IPS-NIHi7 (cell line): ENCODE results near the gene ARL5C.
"Not testable (repeated sequence)": the region's sequence is repeated elsewhere in the genome, so short reads cannot be mapped to it uniquely, and the experiment has no call there.

Experiments
- DNase-seq: peaks from one replicate; pipeline ENCODE4 v3.0.0; 2012; ENCODE audit warnings: mixed read lengths; ENCODE audit errors: extremely low spot score

ARL5C gene

DNA sequence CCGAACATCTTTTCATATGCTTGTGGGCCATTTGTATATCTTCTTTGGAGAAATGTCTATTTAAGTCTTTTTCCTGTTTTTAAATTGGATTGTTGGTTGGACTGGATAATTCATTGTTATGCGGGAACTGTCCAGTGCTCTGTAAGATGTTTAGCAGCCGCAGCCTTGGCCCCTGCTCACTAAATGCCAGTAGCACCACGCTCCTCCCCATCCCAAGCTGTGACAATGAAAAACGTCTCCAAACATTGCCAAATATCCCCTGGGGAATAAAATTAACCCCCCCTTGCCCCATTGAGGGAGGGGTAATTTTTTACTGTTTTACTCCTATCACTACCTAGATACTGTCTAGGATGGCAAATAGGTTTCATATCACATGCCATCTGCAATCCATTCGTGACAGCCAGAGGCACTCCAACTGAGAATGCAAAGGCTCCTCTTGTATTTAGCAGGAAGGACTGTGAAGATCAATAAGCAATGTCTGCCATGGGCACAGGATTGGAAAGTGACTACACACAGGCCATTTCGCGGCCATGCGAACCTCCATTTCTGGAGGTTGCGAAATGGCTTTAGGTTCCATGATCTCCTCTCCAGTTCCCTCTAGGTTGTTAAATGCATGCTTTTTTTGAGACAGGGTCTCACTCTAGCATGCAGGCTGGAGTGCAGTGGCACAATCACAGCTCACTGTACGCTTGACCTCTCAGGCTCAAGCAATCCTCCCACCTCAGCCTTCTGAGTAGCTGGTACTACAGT lies 23.9 kb downstream of the ARL5C start:
- no peak for DNase-seq

DNA sequence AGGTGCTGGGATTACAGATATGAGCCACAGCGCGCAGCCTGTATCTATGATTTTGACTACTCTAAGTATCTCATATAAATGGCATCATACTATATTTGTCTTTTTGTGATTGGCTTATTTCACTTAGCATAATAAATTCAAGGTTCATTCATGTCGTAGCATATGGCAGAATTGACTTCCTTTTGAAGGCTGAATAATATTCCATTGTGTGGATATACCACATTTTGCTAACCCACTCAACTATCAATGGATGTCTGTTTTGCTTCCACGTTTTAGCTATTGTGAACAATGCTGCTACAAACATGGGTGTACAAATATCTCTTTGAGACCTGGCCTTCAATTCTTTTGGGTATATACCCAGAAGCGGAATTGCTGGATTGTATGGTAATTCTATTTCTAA lies 24.7 kb downstream of the ARL5C start:
- DNase-seq = no peak

DNA sequence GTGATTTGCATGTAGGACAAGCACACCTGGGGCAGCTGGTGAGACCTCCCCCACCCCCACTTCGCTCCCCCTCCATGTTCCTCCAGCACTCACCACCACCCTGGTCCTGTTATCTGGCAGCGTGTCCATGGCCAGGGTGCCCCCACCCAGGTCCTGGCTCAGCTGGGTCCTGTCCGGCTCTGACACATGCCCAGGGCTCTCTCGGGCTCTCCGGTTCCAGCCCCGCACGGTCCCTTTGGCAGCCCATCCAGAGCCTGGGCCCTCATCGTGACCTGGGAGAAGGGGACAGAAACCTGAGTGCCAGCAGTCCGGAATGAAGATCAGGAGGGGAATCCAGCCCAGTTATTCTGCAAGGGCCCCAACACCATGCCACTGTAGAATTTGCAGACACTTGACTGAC lies 26.4 kb downstream of the ARL5C start:
- no peak for DNase-seq

DNA sequence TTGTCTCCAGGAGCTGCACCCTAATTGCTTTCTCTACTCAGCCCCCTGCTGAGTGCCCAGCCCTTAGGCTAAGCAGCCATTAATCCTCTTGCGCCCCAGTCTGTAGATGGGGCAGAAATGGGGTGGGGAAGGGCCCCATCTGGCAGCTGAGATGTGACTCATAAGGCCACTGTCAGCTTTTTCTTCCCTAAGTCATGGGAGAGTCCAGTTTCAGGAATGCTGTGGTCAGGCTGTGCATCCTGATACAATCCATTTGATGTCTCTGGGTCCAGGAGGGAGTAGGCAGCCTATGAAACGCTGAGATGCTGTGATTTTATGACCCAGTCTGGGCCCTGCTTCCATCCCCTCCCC lies 26.8 kb downstream of the ARL5C start:
- DNase-seq = no peak

DNA sequence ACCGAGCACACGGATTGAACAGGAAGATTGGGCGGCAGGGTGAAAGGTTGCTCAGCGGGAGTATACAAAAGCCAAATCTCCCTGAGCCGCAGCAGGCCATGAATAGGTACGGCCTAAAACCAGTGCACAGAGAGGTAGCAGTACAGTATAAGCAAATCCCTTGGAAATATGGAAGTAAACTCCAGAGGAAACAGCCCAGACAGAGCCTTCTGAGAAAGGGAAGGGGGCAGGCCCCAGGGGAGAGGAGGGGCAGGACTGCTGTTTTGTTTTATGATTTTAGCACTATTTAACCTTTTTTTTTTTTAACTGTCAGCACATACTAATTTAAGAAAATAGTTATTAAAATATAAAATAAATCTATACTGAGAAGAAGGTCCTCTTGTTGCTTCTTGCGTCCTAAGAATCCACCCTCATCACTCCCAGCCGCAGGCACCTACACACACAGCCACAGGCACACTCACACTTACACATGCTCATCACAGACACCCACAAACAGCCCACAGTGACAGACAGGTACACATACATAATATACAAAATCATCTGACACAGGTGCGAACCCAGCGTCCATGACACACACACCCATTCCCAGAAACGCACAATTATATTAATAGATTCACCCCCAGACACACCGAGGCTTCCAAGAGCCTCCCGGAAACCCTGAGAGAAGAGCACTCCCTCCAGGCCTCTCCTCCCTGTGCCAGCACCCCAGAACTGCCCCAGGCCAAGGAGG lies 27.4 kb downstream of the ARL5C start:
- DNase-seq = no peak

DNA sequence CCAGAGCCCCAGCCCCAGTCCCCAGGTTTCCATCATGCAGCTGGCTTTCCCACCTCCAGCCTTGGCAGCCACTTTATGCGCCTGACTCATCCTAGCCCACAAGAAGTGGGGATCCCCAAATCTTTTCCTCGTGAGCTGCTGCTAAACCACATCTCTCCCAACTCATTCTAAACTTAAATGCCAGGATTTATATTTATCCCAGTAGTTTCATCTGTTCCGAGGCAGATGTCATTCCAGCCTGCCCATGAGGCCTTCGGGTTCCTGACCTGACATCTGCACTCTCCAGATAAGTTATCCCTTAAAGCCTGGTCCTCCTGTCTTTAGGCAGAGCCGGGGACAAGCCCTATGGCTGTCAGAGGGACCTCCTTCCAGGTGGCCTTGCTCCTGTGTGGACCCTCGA lies 31.1 kb downstream of the ARL5C start:
- DNase-seq = no peak

DNA sequence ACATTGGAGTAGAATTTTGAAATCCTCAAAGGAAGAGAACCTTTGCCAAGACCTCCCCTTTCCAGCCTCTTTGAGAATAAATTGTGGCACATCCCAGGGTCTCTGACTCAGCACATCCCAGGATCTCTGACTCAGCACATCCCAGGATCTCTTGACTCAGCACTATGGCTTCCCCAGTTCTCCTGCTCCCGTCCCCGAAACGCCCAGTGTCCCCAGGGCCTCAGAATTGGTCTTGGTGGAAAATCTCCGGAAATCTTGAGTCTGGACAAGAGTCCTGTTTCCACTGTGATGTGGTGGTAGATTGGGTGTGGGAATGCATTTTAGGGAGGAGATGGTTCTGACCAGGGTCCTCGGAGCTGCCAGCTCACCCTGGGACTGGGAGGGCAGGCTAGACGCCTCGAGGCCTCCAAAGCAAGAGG lies 33.8 kb downstream of the ARL5C start:
- DNase-seq = no peak

DNA sequence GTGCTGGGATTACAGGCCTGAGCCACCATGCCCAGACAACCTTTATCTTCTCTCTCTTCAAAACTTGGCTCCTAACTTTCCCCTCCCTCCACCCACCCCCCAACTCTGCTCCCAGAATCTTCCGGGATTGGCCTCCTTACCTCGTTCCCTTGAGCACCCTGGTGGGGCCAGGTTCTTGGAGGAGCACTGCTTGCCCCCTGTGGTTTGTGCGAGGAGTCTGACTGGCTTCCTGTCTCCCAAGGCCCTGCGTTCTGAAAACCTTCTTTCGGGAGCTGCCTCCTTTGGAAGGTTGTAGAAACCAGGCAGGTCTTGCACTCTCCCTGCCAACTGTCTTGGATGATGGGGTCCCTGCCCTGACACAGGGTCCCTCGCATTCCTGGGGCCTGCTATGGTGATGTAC lies 34.3 kb downstream of the ARL5C start:
- DNase-seq = no peak

DNA sequence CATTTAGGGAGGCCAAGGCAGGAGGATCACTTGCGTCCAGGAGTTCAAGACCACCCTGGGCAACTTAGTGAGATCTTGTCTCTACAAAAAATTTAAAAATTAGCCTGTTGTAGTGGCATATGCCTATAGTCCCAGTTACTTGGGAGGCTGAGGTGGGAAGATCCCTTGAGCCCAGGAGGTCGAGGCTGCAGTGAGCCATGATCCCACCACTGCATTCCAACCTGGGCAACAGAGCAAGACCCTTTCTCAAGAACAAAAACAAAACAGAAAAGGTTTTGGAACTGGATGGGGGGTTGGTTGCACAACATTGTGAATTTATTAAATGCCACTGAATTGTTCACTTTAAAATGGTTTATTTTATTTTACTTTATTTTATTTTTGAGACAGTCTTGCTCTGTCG lies 35.8 kb downstream of the ARL5C start:
- DNase-seq = no peak

DNA sequence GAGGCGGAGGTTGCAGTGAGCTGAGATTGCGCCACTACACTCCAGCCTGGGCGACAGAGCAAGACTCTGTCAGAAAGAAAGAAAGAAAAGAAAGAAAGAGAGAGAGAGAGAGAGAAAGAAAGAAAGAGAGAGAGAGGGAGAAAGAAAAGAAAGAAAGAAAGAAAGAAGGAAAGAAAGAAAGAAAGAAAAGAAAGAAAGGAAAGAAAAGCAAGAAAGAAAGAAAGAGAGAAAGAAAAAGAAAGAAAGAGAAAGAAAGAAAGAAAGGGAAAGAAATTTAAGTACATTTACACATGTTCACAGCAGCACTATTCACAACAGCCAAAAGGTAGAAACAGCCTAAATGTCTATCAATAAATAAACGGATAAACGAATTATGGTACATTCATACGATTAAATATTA lies 36.4 kb downstream of the ARL5C start:
- not testable (repeated sequence) for DNase-seq

DNA sequence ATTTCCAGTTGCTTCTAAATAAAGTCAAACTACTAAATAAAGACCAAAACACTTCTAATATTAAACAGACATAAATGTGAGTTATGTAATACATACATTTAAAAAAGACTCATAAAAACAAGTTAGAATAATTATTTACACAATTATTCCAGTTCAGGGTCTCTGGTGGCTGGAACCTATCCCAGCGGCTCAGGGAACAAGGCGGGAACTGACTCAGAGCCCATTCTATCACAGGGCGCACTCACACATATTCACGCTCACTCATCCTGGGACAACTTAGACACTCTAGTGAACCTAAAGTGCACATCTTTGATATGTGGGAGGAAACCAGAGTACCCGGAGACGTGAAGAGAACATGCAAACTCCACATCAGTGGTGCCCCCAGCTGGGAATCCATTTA lies 39.5 kb downstream of the ARL5C start:
- DNase-seq = no peak

DNA sequence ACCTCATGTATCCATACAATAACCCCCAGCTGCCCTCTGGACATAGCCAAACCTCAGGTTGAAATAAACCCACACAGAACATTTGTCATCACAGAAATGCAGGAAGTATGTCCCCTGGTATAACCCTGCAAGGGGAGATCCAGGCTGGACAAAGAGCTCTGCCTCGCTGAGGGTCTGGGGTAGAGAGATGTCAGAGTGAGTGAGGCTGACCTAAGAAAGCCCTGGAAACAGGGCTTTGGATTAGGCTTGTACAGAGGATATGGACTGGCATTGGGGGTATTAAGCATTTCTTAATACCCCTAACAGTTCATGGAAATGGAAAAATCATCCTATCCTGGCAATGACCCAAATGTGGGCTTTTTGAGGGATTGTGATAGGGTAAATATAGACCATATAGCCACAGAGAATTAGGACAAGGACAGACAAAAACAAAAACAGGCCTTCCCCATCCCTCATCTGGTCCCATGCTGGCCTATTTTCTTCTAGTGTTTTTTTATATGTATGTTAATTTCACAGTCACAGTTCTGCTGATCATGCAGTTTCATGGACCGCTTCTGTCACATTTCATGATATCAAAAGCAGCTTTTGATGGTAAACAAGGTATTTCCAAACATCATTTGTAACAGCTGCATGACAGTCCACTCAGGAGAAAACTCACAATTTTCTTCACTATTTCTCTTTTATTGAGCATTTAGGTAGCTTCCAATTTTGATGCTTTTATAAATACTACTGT lies 40.7 kb downstream of the ARL5C start:
- no peak for DNase-seq

DNA sequence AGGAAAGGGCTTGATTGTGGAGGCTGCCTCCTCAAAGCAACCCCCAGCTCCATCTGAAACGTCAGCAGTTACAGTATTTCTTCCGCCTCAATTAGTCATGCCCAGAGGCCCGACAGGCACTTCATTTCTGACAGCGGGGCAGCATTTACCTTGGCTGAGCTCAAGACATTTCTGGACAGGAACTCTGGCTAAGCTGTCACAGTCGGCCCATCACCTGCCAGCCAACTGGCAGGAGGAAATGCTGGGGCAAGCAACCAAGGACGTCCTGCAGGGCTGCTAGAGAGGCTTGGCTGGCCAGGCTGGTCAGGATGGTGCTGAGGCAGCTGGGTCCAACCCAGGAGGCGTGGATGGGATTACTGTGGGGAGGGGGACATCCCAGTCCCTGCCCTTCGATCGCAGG lies 42.3 kb downstream of the ARL5C start:
- no peak for DNase-seq

DNA sequence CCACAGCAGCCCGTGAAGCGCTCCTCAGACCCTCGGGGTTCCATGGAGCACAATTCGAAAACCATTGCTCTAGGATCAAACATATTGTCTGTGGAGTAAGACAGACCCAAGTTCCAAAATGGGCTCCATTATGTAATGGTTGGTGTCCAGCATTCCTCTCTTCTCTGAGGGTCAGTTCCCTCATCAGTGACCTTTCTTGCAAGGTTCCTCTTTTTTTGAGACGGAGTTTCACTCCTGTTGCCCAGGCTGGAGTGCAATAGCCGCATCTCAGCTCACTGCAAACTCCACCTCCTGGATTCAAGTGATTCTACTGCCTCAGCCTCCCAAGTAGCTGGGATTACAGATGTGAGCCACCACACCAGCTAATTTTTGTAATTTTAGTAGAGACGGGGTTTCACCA lies 43.0 kb downstream of the ARL5C start:
- no peak for DNase-seq

DNA sequence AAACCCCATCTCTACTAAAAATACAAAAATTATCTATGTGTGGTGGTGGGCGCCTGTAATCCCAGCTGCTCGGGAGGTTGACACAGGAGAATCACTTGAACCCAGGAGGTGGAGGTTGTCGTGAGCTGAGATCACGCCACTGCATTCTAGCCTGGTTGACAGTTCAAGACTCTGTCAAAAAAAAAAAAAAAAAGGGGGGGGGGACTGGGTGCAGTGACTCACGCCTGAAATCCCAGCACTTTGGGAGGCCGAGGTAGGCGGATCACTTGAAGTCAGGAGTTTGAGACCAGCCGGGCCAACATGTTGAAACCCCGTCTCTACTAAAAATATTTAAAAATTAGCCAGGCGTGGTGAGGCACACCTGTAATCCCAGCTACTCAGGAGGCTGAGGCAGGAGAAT lies 44.0 kb downstream of the ARL5C start:
- DNase-seq = not testable (repeated sequence)

DNA sequence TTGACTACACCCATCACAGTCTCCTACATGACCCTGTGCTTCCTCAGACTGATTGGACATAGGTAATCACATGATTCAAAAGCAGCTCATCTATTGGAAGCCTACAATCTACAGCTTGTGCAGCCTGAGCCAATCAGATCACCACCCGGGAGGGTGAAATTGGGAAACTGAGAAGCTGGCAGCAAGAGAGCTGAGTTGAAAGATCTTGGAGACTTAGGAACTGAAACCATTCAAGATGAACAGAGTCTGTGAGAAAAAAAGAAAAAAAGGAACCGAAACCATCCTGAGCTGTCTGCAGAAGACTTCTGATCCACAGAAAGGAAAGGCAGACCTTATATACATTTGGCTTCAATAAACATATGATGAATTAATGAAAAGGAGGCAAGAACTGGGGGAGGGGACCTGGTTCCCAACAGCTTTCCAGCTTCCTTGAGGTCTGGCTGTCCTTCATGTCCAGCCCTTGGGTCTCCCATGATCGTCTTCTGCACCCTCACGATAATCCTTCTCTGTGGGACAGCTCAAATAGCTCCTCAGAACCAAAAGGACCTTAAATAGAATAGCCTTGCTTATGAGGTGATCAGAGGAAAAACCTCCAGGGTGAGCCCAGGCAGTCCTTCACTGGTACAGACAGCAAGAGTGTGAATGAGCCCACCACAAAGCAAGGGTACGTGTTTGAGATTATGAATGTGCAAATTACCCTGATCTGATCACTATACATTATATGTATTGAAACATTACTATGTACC lies 47.1 kb downstream of the ARL5C start:
- no peak for DNase-seq

DNA sequence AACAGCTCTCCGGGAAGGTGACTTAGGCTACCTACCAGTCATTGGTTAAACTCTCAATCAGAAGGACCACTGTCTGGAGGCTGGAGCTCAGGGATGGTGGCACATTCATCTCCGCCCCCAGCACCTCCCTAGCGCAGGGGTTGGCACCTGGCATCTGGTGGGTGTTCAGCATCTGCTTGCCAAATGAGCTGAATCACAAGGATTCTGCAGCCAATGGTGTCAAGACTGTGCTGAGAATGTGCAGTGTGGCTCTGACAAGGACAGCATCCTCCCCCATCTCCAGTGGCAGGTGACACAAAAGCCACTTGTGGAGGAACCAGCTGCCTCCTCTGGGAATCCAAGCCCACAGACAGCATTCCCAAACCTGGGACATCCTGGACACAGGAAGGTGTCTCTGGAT lies 49.7 kb downstream of the ARL5C start:
- no peak for DNase-seq

DNA sequence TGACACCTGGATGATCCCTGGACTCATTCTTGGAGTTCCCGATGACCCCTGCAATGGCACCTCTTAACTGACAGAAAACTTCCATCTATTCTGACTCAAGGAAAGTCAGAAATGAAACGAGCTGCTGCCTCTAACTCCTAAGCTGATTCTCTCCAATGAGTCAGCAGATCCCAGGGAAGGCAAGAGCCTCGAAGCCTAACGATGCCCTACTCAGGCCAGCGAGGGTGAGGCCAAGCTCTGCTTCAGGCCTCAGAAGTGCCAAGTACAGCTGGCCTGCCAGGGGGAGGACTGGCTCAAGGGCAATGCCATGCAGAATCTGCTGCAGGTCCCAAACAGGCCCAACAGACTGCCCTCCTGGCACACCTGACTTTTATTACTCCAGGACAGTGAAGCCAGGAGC lies 50.8 kb downstream of the ARL5C start:
- DNase-seq = no peak

DNA sequence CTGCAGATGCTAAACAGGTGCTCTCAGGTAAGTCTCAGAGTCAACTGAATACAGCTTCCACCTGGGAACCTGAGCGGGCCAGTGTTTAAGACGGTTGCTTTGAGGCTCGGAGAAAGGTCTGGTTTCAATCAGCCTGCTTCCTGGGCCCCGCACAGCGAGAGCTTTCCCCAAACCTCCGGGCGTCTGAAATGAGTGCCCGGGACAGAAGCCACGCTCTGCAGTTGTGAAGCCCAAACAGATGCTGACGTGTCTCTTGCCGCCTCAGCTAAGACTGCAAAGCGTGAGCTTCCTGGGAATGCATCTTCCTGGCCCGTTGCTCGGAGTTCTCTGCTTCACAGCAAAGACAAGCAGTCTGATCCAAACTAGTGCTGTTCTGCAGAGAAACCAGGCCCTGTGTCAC lies 51.2 kb downstream of the ARL5C start:
- no peak for DNase-seq

DNA sequence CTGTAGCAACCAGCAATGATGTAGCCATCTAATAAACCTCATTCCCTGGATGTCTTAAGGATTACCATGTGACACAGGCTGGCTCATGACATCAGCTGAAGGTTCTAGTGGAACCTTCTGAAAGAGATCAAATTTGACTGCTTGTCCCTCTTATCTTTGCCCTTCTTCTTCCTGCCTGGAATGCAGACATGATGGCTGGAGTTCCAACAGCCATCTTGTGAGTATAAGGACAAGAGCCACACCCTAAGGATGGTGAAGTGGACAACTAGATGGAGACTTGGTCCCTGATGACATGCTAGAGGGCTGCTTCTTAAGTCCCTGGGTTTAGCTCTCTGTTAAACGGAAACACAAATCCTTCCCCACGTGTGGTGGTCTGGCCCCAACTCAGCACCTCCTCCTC lies 52.1 kb downstream of the ARL5C start:
- no peak for DNase-seq

DNA sequence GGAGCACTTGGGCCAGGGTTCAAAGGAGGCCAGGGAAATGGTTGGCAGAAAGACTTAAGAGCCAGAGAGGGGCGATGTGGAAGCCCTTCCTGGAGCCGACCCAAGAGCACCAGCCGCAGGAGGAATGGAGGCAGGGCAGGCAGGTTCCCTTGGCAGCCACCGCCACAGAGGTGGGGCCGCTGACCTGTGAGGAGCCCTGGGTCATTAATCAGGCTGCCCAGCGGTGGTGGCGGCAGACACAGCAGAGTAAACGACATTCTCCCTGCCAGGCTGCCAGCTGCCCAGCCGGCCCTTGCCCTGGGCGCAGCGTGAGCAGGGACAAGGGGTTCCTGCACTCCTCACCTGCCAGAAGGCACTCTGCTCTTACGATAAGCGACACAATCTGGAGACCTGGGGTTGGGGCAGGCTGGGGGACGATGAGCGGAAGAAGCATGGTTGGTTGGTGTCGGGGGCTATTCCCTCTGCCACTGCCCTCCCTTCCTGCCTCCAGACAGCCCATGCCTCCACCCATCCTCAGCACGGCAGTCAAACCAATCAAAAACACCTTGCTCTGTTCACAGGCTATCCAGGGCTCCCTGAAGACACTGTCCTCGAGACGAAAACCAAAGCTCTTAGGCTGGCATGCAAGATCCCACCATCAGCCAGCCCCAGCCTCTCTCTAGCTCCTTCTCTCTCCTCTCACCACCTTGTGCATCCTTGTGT lies 55.4 kb downstream of the ARL5C start:
- peak; percentile 39 for DNase-seq
